Hematopoietic multipotent progenitor cell treated with erythropoietin and hydrocortisone succinate and interleukin-3 and kit ligand, for 6 days (in vitro differentiated cells): ENCODE data around the gene R3HDM4.
"Not testable (repeated sequence)": the region's sequence is repeated elsewhere in the genome, so short reads cannot be mapped to it uniquely, and the experiment has no call there.

Experiments
- DNase-seq: peaks from one replicate; pipeline ENCODE4 v3.0.0-alpha.2; 2015

R3HDM4 gene

DNA sequence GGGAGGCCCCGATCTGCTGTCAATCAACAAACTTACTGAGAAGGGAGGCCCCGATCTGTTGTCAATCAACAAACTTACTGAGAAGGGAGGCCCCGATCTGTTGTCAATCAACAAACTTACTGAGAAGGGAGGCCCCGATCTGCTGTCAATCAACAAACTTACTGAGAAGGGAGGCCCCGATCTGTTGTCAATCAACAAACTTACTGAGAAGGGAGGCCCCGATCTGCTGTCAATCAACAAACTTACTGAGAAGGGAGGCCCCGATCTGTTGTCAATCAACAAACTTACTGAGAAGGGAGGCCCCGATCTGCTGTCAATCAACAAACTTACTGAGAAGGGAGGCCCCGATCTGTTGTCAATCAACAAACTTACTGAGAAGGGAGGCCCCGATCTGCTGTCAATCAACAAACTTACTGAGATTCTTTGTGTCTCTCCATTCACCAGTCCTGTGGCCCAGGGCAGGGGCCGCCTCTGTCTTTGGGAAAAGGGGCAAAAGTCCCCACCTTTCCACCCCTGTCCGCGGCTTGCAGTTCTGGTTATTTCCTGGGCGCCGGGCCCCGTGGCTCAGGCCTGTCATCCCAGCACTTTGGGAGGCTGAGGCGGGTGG lies 59.3 kb downstream of the R3HDM4 start:
- not testable (repeated sequence) for DNase-seq

DNA sequence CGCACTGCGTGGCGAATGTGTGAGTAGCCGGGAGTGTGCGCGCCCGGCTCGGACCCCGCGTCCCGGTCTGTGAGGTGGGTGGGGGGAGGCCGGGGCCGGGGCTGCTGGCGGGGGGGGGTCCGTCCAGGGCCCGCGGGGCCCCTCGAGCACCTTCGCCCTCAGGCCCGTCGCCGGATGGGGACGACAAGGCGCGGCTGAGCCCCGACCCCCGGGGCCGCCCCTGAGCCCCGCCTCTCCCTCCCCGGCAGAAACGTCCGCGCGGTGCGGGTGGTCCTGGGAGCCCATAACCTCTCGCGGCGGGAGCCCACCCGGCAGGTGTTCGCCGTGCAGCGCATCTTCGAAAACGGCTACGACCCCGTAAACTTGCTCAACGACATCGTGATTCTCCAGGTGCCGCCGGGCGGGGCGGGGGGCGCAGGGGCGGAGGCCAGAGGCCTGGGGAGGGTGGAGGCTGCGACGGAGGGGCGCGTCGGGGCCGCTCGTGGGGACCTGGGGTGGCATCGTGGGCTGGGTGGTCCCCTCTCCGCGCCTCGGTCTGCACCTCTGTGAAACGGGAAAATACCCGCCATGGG lies 59.9 kb downstream of the R3HDM4 start:
- no peak for DNase-seq

DNA sequence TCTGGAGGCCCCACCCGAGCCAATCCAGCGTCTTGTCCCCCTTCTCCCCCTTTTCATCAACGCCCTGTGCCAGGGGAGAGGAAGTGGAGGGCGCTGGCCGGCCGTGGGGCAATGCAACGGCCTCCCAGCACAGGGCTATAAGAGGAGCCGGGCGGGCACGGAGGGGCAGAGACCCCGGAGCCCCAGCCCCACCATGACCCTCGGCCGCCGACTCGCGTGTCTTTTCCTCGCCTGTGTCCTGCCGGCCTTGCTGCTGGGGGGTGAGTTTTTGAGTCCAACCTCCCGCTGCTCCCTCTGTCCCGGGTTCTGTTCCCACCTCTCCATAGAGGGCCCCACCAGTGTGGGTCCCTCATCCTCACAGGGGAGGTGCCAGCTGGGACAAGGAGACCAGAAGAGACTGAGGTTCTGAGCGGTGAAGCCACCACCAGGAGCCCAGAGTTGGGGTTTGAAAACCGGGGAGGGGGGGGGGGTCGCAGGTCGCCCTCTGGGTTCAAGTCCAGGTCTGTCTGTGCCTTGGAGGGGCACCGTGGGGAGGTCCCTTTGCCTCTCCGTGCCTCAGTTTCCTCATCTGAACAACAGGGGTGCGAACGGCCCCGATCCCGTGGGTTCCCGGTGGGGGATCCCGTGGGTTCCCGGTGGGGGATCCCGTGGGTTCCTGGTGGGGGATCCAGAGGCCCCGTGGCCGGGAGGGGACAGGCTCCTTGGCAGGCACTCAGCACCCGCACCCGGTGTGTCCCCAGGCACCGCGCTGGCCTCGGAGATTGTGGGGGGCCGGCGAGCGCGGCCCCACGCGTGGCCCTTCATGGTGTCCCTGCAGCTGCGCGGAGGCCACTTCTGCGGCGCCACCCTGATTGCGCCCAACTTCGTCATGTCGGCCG lies 60.6 kb downstream of the R3HDM4 start, which contains the start of gene ELANE:
TSS of gene ELANE (plus strand) at position 168 of the 878 bp plus-strand sequence. CDS start at position 194, 26 bp downstream.
- peak; percentile 38 for DNase-seq

DNA sequence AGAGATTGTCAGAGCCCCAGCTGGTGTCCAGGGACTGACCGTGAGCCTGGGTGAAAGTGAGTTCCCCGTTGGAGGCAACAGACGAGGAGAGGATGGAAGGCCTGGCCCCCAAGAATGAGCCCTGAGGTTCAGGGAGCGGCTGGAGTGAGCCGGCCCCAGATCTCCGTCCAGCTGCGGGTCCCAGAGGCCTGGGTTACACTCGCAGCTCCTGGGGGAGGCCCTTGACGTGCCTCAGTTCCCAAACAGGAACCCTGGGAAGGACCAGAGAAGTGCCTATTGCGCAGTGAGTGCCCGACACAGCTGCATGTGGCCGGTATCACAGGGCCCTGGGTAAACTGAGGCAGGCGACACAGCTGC lies 62.1 kb downstream of the R3HDM4 start:
- DNase-seq: no peak

DNA sequence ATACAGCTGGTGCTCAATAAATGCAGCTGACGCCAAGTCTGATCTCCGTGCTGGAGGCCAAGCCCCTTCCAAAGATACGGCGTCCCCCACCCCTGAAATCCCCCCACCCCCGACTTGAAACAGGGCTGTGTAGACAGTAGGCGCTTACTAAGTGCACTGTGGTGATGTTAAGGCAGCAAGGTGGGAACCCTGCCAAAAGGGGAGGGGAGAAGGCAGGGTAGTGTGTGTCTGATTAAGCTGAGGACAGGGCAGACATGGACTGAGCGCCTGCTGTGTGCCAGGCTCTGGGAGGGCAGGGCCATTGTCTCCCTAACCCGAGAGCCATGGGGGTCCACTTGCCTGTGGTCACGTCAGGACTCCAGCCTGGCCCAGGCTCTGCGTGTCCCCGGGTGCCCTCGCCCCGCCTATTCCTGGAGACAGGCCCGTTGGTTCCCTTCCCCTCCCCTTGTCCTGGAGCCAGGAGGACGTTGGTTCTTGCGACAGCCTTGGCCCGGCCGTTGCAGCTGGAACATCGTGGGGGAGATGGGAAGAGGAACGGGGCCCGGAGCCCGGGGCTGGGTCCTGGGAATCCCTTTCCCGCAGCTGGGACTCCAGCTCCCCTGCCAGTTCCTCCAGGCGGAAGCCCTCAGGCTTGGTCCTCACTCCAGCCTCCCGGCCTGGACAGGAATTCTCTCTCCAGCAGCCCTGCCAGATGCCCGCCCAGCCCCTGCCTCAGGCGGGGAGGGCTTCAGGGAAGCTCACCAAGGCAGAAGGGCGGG lies 62.6 kb downstream of the R3HDM4 start:
- DNase-seq: peak; percentile 70

DNA sequence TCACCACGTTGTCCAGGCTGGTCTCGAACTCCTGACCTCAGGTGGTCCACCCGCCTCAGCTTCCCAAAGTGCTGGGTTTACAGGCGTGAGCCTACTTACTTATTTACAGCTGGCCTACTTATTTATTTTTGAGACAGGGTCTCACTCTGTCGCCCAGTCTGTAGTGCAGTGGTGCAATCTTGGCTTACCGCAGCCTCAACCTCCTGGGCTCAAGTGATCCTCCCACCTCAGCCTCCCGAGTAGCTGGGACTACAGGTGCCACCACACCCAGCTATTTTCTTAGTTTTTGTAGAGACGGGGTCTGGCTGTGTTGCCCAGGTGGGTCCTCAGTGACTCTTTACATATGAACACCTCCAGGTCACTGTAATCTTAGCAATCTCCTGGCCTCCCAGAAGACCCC lies 63.8 kb downstream of the R3HDM4 start:
- DNase-seq: not testable (repeated sequence)

DNA sequence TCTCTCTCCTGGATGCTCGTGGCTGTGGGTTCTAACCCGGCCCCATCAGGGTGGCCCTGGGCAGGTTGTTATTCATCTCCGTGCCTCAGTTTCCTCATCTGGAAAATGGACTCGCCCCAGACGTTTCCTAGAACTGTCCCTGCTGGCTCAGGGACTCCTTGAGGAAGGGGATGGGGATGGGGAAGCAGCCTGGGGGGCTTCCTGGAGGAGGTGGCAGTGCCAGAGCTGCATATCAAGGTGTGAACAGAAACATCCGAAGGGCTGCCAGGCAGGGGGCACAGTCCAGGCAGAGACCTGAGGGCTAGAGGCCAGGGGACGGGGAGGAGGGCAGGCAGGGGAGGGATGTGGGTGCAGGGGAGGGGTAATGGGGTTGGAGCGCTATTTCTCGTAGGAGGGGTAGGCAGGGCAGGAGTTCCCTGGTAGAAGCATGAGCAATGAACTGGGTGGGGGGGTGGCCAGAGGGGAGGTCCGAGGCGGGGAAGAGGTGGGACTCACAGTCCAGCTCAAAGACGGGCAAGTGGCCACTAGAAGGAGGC lies 64.6 kb downstream of the R3HDM4 start:
- DNase-seq: no peak
